GM13977 (cell line): Measurements from ENCODE around the gene UTP20.

Experiments used
- DNase-seq: peaks from one replicate; pipeline ENCODE4 v3.0.0; 2012; ENCODE audit warnings: low spot score
- CTCF ChIP-seq: IDR thresholded peaks from 2 replicates; pipeline ENCODE4 v1.5.1; 2012; ENCODE audit warnings: mild to moderate bottlenecking, control low read depth; ENCODE audit not compliant: insufficient read depth; ENCODE audit errors: extremely low read depth, missing control alignments
- in situ Hi-C: fragments of 300-500 bp; cut with MboI; formaldehyde crosslinking; loops from one replicate; pipeline ENCODE4 v1.12.0; 2022; ENCODE audit warnings: low sequenced_read_pairs, low pct_unique_long_range_greater_than_20kb, mixed read lengths, inconsistent platforms; ENCODE audit not compliant: unreplicated experiment

UTP20 gene

GRCh38 chr12:101287357-101287756 is 7.5 kb downstream of the UTP20 start:
- in situ Hi-C loops = no loop called here
- no peak for TF ChIP-seq CTCF

DNA sequence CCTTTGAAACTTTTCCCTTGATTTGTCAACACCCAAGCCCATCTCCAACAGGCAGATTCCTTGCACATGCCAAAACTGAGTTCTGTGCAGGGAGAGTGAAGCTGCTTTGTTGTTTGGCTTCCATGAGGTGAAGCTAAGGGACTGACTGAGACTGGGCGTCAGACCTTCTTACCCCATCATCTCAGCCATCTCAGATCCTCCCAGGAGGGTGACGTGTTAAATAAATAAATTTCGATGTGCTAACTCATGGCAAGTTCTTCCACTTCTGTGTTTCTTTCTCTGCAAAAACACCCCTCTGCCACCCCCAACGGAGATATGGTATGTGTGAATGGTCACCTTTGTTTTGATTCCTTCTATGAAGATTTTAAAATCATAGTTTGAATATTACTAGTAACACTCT is 17.8 kb downstream of the UTP20 start:
- no peak for TF ChIP-seq CTCF
- no peak for DNase-seq
- in situ Hi-C loops = no loop called here

More at GRCh38 chr12:101287357-101287756, 7.5 kb downstream of the UTP20 start:
- no peak for DNase-seq

DNA sequence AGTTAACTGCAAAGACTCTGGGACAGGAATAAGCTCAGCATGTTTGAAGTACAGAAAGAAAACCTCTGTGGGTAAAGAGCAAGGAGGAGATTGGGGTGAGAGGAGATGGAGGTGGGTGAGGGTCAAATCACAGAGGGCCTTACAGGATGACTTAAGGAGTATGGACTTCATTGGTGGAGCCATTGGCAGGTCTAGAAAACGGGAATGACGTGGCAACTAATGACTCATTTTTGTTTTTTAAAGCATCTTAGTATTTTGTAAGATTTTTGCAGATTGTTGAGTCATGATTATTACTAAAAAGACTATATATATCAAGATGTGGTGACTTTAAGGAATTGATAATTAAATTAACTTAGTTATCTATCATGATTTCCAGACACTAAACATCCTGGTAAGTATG is 18.5 kb downstream of the UTP20 start:
- no peak for TF ChIP-seq CTCF
- DNase-seq = no peak
- in situ Hi-C loops = no loop called here

- TF ChIP-seq CTCF = no peak
- in situ Hi-C loops = no loop called here
- DNase-seq = no peak
These were observed 19.4 kb downstream of the UTP20 start for GRCh38 chr12:101299346-101299745.

DNA sequence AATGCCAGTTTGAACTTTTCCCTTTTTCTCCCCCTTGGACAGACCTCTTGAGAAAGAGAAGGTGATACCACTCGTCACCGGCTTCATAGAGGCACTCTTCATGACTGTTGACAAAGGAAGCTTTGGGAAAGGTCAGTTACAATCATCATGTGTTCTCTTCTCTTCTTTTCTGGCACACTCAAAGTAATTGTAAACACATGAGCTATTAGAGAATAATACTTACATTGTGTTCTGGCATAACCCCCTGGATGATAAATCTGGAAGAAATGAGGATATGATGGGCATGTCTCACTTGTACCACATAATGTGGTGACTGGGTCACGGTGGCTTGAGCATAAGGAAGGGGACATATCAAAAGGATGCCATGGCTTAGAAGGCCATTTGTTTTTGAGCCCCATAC is 20.0 kb downstream of the UTP20 start:
- no peak for DNase-seq
- no peak for TF ChIP-seq CTCF
- in situ Hi-C loops = loop anchor here (25.0 kb wide), 1 partner anchor 463 kb away; no protein-coding TSS in a partner anchor

GRCh38 chr12:101302741-101303140 is 22.8 kb downstream of the UTP20 start:
- TF ChIP-seq CTCF = no peak
- no peak for DNase-seq
- in situ Hi-C loops = loop anchor here (25.0 kb wide), 1 partner anchor 465 kb away; no protein-coding TSS in a partner anchor
